ENCODE data around the gene PFKL.

GRCh38 chr21:44315691-44316203 lies 15.9 kb downstream of the PFKL start:
- TF ChIP-seq, protein P1, sequence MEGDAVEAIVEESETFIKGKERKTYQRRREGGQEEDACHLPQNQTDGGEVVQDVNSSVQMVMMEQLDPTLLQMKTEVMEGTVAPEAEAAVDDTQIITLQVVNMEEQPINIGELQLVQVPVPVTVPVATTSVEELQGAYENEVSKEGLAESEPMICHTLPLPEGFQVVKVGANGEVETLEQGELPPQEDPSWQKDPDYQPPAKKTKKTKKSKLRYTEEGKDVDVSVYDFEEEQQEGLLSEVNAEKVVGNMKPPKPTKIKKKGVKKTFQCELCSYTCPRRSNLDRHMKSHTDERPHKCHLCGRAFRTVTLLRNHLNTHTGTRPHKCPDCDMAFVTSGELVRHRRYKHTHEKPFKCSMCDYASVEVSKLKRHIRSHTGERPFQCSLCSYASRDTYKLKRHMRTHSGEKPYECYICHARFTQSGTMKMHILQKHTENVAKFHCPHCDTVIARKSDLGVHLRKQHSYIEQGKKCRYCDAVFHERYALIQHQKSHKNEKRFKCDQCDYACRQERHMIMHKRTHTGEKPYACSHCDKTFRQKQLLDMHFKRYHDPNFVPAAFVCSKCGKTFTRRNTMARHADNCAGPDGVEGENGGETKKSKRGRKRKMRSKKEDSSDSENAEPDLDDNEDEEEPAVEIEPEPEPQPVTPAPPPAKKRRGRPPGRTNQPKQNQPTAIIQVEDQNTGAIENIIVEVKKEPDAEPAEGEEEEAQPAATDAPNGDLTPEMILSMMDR (IDR thresholded peaks at IDR 0.05 in 4 of 5, conservative IDR thresholded peaks at IDR 0.05 in 1 of 5), result no peak
- TF ChIP-seq POLR2A (IDR thresholded peaks at IDR 0.05), result no peak

All from gastrocnemius medialis (tissue), 4 donors.